ENCODE measurements around the gene COL8A2.

Gene COL8A2

DNA sequence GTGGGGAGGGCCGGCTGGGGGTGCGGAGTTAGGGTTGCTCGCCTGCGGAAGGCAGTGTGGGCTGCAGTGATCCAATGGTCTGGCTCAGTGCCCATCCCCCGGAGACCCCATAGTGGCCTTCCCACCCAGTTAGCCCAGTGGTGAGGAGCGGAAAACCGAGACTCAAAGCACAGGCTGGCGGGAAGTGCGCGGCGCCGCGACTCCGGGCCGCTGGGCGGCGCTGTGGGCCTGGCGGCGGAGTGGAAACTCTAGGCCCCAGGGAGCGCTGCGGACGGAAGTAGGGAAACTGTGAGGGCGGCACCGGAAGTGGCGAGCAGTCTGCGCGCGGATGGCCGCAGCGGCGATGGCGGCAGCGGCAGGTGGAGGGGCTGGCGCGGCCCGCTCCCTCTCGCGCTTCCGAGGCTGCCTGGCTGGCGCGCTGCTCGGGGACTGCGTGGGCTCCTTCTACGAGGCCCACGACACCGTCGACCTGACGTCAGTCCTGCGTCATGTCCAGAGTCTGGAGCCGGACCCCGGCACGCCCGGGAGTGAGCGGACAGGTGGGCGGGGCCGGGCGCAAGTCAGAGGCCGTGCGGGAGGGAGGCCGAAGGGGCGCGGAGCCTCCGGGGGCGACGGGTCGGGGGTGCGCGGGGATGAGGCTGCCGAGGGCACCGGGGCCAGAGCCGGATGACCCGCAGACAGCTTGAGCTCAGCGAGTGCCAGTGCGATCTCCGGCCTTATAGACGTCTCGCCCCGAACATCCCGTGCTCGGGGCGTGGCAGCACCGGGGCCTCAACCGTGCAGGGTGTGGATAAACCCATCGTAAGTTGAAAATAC, 36.2 kb downstream of the COL8A2 start, which contains the start of gene ADPRS:
Gene ADPRS (plus strand): TSS at position 316 of the 816 bp plus-strand sequence. CDS start 13 bp downstream, at position 329.
- peak within 1 kb of the TSS; percentile 73 for H3K4me3 ChIP-seq (ENCODE audit: low read length)
- peak; percentile 91 for DNase-seq (ENCODE audit: low read depth)
- TF ChIP-seq, protein P1, sequence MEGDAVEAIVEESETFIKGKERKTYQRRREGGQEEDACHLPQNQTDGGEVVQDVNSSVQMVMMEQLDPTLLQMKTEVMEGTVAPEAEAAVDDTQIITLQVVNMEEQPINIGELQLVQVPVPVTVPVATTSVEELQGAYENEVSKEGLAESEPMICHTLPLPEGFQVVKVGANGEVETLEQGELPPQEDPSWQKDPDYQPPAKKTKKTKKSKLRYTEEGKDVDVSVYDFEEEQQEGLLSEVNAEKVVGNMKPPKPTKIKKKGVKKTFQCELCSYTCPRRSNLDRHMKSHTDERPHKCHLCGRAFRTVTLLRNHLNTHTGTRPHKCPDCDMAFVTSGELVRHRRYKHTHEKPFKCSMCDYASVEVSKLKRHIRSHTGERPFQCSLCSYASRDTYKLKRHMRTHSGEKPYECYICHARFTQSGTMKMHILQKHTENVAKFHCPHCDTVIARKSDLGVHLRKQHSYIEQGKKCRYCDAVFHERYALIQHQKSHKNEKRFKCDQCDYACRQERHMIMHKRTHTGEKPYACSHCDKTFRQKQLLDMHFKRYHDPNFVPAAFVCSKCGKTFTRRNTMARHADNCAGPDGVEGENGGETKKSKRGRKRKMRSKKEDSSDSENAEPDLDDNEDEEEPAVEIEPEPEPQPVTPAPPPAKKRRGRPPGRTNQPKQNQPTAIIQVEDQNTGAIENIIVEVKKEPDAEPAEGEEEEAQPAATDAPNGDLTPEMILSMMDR (conservative IDR thresholded peaks at IDR 0.05; ENCODE audit: low read length): peak; percentile 73

DNA sequence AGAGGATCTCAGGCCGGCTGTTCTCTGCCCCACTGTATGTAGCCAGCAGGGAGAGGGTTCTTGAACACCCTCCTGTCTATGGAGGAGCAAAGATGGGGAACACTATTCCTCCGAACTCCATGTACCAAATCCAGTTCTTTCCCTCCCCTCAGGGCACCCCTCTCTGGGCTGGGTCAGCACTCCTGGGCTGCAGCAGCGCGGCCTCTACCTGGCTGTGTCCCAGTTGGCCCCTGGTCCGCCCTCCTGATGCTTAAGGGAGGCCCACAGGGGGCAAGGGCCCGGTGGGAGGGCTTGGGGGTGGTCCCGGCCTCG, 36.8 kb downstream of the COL8A2 start:
- H3K4me3 ChIP-seq (ENCODE audit: low read length): peak overlapping the region; percentile 73

DNA sequence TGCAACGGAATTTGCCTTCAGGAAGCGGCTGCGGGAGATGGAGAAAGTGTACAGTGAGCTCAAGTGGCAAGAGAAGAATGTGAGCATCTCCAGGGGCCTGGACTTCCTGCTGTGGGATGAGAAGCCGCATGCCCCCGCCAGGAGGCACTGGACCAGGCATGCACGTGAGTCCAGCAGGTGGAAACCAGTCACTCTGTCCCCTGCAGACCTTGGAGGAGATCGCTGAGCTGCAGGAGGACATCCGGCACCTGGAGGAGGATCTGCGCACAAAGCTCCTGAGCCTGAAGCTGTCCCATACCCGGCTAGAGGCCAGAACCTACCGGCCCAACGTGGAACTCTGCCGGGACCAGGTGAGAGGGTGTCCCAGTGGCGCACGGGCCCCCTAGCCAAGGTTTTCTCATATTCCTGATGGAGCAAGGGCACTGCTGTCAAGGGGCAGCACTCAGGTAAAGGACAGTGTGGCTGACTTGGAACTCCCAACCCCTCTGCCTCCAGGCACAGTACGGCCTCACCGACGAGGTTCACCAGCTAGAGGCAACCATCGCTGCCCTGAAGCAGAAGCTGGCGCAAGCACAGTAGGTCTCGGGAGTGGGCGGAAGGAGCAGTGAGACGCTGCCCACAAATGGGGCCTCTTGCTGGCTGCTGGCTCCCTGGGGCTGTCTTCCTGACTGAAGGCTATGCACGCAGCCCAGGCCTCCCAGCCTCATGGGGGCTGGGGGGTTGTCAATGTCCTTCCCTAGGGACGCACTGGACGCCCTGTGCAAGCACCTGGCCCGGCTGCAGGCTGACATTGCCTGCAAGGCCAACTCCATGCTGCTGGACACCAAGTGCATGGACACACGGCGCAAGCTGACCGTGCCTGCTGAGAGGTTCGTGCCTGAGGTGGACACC, 37.5 kb downstream of the COL8A2 start:
- DNase-seq (ENCODE audit: low read depth): no peak
- TF ChIP-seq, protein P1 (conservative IDR thresholded peaks at IDR 0.05; ENCODE audit: low read length): no peak
- H3K4me3 ChIP-seq (ENCODE audit: low read length): no peak overlapping the region

More for the DNA sequence above, 36.8 kb downstream of the COL8A2 start:
- TF ChIP-seq, protein P1 (conservative IDR thresholded peaks at IDR 0.05; ENCODE audit: low read length): no peak
- no peak for DNase-seq (ENCODE audit: low read depth)

DNA sequence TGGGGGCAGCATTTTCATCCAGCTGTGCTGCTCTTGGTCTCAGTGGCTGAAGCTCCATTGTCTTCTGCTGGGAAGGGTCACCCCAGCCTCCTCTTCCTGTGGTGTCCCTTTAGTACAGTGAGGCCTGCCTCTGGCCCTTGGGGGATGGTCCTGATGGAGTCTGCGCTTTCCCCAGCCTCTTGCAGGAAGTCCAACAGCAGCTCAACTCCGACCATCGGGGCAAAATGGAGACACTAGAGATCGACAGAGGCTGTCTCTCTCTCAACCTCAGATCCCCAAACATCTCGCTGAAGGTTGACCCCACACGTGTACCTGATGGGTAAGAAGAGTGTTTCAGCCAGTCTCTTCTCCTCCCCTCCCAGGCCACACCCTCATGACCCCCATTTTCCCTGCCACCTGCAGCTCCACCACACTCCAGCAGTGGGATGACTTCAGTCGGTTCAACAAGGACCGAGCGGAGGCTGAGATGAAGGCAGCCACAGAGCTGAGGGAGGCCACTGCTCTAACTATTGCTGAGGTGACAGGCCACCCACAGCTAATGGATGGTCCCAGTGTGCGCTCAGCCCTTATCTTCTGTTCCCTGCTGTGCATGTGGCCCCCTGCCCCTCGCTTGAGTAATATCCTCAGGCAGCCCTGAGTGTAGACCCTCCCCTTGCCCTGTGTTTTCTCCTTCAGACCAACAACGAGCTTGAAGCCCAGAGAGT, 38.3 kb downstream of the COL8A2 start:
- H3K4me3 ChIP-seq (ENCODE audit: low read length): no peak overlapping the region
- TF ChIP-seq, protein P1 (conservative IDR thresholded peaks at IDR 0.05; ENCODE audit: low read length): no peak
- DNase-seq (ENCODE audit: low read depth): no peak

DNA sequence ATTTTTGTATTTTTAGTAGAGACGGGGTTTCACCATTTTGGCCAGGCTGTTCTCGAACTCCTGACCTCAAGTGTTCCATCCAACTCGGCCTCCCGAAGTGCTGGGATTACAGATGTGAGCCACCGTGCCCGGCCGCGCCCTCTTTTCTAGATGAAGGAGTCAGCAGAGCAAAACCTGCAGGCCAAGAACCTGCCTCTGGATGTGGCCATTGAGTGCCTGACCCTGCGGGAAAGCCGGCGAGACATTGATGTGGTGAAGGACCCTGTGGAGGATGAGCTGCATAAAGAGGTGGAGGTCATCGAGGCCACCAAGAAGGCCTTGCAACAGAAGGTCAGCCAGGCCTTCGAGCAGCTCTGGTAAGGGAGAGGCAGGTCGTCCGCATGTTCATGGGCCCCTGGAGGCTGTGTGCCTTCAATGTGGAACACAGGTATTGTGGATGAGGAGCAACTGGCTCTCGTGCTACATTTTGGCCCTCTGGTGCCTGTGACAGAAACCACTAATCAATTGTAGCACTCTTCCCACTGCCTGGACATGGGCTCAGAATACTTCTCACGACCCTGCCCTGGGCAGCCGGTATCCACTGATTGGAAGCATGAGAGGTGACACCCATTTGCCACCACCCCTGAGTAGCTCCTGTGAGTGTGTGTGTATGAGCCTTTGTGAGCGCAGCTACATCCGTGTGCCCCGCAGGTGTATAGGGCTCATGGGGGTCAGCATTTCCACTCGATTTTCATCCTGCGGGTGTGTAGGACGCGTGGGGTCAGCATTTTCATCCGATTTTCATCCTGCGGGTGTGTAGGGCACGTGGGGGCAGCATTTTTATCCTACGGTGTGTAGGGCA, 39.1 kb downstream of the COL8A2 start:
- H3K4me3 ChIP-seq (ENCODE audit: low read length): no peak overlapping the region
- TF ChIP-seq, protein P1 (conservative IDR thresholded peaks at IDR 0.05; ENCODE audit: low read length): no peak
- no peak for DNase-seq (ENCODE audit: low read depth)

DNA sequence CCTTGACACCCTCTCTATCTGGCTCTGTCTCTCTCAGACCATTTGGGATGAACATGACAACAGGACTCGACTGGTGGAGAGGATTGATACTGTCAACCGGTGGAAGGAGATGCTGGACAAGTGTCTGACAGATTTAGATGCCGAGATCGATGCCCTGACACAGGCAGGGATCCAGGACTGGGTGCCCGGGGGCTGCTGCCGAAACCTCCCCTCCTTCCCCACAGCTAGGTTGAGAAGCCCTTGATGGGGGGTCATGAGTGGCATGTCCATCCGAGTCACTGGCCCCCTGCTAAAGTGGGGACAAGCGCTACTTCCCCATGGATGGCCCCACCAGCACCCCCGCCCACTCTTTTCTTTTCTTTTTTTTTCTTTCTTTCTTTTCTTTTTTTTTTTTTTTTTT, 39.9 kb downstream of the COL8A2 start:
- TF ChIP-seq, protein P1 (conservative IDR thresholded peaks at IDR 0.05; ENCODE audit: low read length): no peak
- H3K4me3 ChIP-seq (ENCODE audit: low read length): no peak overlapping the region
- DNase-seq (ENCODE audit: low read depth): no peak

Measured in AG10803 (cell line).